ENCODE data around the gene LYPD1. TPM values are rescaled to one million over a fixed set of nuclear protein-coding genes. Genes with fewer than 3 reads are reported as not detected.

The LYPD1 gene
- total RNA-seq, 3 donors from 2014 or later, result 0.48 to 1.9 TPM; not detected in 1

DNA sequence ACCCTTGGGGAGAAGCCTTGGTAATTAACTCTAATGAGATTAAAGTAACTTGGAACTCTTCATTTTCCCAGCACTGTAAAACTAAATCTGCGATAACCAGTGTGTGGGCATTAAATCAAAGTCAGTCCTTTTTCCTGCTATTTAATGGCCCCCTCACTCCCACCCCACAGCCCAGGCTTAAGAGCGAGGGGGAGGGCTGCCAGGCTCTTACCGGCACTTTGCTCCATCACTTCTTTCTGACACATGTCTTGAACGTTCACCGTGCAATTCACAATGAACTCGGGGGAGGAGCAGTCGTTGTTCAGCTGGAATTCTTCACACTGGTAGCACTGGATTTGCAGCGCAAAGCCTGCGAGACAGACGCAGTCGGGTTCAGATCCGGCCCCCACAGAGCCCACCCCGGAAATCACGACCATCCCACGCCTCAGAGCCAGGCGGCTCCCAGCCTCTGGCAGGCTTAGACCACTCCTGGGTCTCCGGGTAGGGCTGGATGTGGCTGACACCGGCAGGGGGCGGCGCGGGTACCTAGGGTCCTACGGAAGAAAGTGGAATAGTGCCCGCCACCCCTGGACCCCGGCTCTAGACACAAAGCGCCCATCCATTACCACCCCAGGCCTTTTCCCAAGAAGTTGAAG, 1.7 kb downstream of the LYPD1 start:
- Histone ChIP-seq H3K4me3 (peak overlapping the region in 2 of 3 donors; percentile 54 to 69), H3K36me3 (no peaks in the 10 kb centered on the region), H3K27me3 (peaks cover 3 to 21% of the 10 kb centered on the region in 2 donors), H3K27ac (no peak overlapping the region), H3K4me1 (peaks cover 0 to 11% of the 10 kb centered on the region in 2 donors), H3K9me3 (no peaks in the 10 kb centered on the region)
- intact Hi-C loops (cut with DNase I; ENCODE audit: low total_unique reads), result no loop called here
- DNase-seq (ENCODE audit: low spot score in 2 of 2), result no peak
- no peak for TF ChIP-seq POLR2A (IDR thresholded peaks at IDR 0.05)

DNA sequence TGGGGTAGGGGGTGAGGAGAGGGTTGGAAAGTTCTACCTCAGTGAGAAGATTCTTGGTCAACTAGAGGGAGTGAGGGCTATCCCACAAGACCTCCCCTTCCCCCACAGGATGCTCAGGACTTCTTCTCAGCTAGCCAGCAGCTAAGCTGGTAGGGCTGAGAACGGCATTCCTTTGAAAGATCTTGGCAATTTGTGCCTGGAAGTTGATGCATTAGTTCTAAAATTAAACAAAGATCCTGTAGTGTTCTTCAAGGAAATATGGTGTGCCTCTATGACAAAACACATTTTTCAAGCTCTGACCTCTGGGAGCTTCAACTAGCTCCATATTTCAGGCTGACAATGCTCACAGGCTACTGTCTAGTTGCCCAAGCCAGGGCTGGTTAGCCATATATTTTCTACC, 2.3 kb downstream of the LYPD1 start:
- H3K4me3 ChIP-seq, result no peak overlapping the region
- TF ChIP-seq POLR2A (IDR thresholded peaks at IDR 0.05) (no peak), POLR2AphosphoS5 (IDR thresholded peaks at IDR 0.05) (no peak), CTCF (IDR thresholded peaks at IDR 0.05) (no peak)
- H3K27ac ChIP-seq, result no peak overlapping the region
- peaks cover 0 to 11% of the 10 kb centered on the region in 2 donors for H3K4me1 ChIP-seq
- H3K9me3 ChIP-seq, result no peaks in the 10 kb centered on the region
- intact Hi-C loops (cut with DNase I; ENCODE audit: low total_unique reads), result no loop called here
- peaks cover 3 to 21% of the 10 kb centered on the region in 2 donors for H3K27me3 ChIP-seq
- DNase-seq (ENCODE audit: low spot score in 2 of 2), result no peak
- no peaks in the 10 kb centered on the region for H3K36me3 ChIP-seq

- intact Hi-C loops (cut with DNase I; ENCODE audit: low total_unique reads), result no loop called here
- peaks cover 3 to 21% of the 10 kb centered on the region in 2 donors for H3K27me3 ChIP-seq
- DNase-seq (ENCODE audit: low spot score in 2 of 2), result no peak
- no peak overlapping the region for H3K4me3 ChIP-seq
- no peak for TF ChIP-seq POLR2A (IDR thresholded peaks at IDR 0.05)
- TF ChIP-seq CTCF (IDR thresholded peaks at IDR 0.05), result no peak
- no peak for TF ChIP-seq POLR2AphosphoS5 (IDR thresholded peaks at IDR 0.05)
- H3K27ac ChIP-seq, result no peak overlapping the region
- no peaks in the 10 kb centered on the region for H3K36me3 ChIP-seq
- H3K4me1 ChIP-seq, result peaks cover 0 to 10% of the 10 kb centered on the region in 2 donors
- no peaks in the 10 kb centered on the region for H3K9me3 ChIP-seq
Measured at GRCh38 chr2:132665401-132666140, 4.4 kb downstream of the LYPD1 start.

- intact Hi-C loops (cut with DNase I; ENCODE audit: low total_unique reads), result no loop called here
- Histone ChIP-seq H3K27me3 (peaks cover 0 to 10% of the 10 kb centered on the region in 2 donors), H3K36me3 (no peaks in the 10 kb centered on the region), H3K4me1 (no peaks in the 10 kb centered on the region), H3K4me3 (no peak overlapping the region), H3K27ac (no peak overlapping the region), H3K9me3 (no peaks in the 10 kb centered on the region)
- no peak for TF ChIP-seq POLR2A (IDR thresholded peaks at IDR 0.05)
- no peak for TF ChIP-seq CTCF (IDR thresholded peaks at IDR 0.05)
- TF ChIP-seq POLR2AphosphoS5 (IDR thresholded peaks at IDR 0.05), result no peak
- DNase-seq (ENCODE audit: low spot score in 2 of 2), result no peak
Measured at GRCh38 chr2:132664096-132664495, 5.9 kb downstream of the LYPD1 start.

GRCh38 chr2:132662732-132663131, 7.3 kb downstream of the LYPD1 start:
- no peaks in the 10 kb centered on the region for H3K9me3 ChIP-seq
- intact Hi-C loops (cut with DNase I; ENCODE audit: low total_unique reads), result no loop called here
- H3K4me3 ChIP-seq, result no peak overlapping the region
- no peaks in the 10 kb centered on the region for H3K4me1 ChIP-seq
- no peaks in the 10 kb centered on the region for H3K27me3 ChIP-seq
- DNase-seq (ENCODE audit: low spot score in 2 of 2), result no peak
- H3K27ac ChIP-seq, result no peak overlapping the region
- H3K36me3 ChIP-seq, result no peaks in the 10 kb centered on the region
- no peak for TF ChIP-seq POLR2A (IDR thresholded peaks at IDR 0.05)
- no peak for TF ChIP-seq POLR2AphosphoS5 (IDR thresholded peaks at IDR 0.05)
- no peak for TF ChIP-seq CTCF (IDR thresholded peaks at IDR 0.05)
